Transverse colon (tissue), 4 donors: ENCODE results near the gene IFIT3. TPM values are rescaled to one million over a fixed set of nuclear protein-coding genes. Genes with fewer than 3 reads are reported as not detected.

Source experiments
- DNase-seq: peaks from one replicate; pipeline ENCODE4 v3.0.0-alpha.2; 2019
- H3K27ac ChIP-seq, 4 donors: fragments of 200-600 bp; sonication (generic); 2 replicates each; pipeline ENCODE4 v1.5.1; 2016 to 2018; ENCODE audit warnings: inconsistent platforms in 4 of 4
- H3K27me3 ChIP-seq: fragments of 200-600 bp; sonication (generic); 2 replicates; pipeline ENCODE4 v1.5.1; 2017; ENCODE audit warnings: inconsistent platforms
- H3K36me3 ChIP-seq, 4 donors: fragments of 200-600 bp; sonication (generic); 2 replicates each; pipeline ENCODE4 v1.5.1; 2017 to 2019; ENCODE audit warnings: inconsistent platforms in 4 of 4
- H3K4me1 ChIP-seq, 4 donors: fragments of 200-600 bp; sonication (generic); 2 replicates each; pipeline ENCODE4 v1.5.1; 2017 to 2020; ENCODE audit warnings: inconsistent platforms in 4 of 4
- H3K4me3 ChIP-seq, 4 donors: fragments of 200-600 bp; sonication (generic); 1 replicate in 1 of 4; 2 replicates in 3 of 4; pipeline versions ENCODE4 v1.5.1 to v1.6.1; 2017 to 2019; ENCODE audit warnings: inconsistent platforms in 4 of 4
- H3K9me3 ChIP-seq, 2 donors: fragments of 200-600 bp; sonication (generic); 2 replicates each; pipeline ENCODE4 v1.5.1; 2017 to 2019; ENCODE audit warnings: inconsistent platforms in 2 of 2
- CTCF ChIP-seq, 5 experiments: fragments of 200-600 bp in 3 of 5; fragments of 450-650 bp in 2 of 5; sonication (generic) in 3 of 5; IDR thresholded peaks; 1 replicate in 2 of 5; 2 replicates in 3 of 5; pipeline ENCODE4 v1.5.1; 2016 to 2017; ENCODE audit warnings: antibody characterized with exemption in 5 of 5, inconsistent platforms in 3 of 5, mild to moderate bottlenecking in 2 of 5, moderate library complexity in 1 of 5
- EP300 ChIP-seq: sonication (generic); formaldehyde crosslinking; IDR thresholded peaks from one replicate; pipeline ENCODE4 v1.6.1; 2017; ENCODE audit warnings: antibody characterized with exemption, low read depth
- POLR2A ChIP-seq: fragments of 450-650 bp; IDR thresholded peaks from one replicate; pipeline ENCODE4 v1.6.1; 2016; ENCODE audit warnings: antibody characterized with exemption, mild to moderate bottlenecking, moderate library complexity
- POLR2AphosphoS5 ChIP-seq, 3 donors: sonication (generic); formaldehyde crosslinking; IDR thresholded peaks; one replicate each; pipeline ENCODE4 v1.6.1; 2016; ENCODE audit warnings: antibody characterized with exemption in 3 of 3
- WGBS, 2 donors: methylation state at CpG; one replicate each; pipeline ENCODE4 v1.1.5; 2018; ENCODE audit warnings: low coverage in 1 of 2; 5-methylcytosine and 5-hydroxymethylcytosine counted together
- in situ Hi-C, 4 donors: fragments of 200-750 bp; cut with MboI; loops; one replicate each; pipeline versions ENCODE4 v1.15.0 to v1.15.1; 2017; ENCODE audit warnings: low sequenced_read_pairs in 3 of 4, low pct_ligation_motif_present in 1 of 4, low pct_unique_long_range_greater_than_20kb in 1 of 4
- intact Hi-C: fragments of 100-400 bp; cut with DNase I; formaldehyde crosslinking; loops from one replicate; pipeline ENCODE4 v1.15.1; 2023; ENCODE audit warnings: low total_unique reads
- total RNA-seq, 4 donors: library from RNA; depleted of rRNA; stranded (reverse); fragments of >200 nt; gene quantifications; one replicate each; pipeline ENCODE4 v1.1.0, GENCODE V29; 2016

IFIT3 gene
- total RNA-seq, 4 donors from 2014 or later = 0.20 to 7.8 (median 5.1) TPM; not detected in 1

DNA sequence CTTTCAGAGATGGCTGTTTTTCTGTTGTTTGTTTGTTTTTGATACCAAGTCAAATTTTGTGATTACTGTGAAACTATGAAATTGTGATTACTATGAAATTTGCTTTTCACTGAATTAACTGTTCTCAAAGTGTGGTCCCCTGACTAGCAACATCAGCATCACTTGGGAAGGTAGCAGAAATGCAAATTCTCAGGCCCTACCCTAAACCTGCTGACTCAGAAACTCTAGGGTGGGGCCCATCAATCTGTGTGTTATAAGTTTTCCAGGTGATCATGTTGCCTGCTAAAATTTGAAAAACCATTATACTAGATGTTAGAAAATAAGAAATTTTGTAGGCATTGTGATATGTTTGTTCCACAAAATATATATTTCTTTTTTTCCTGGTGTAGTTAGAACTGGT lies 51.3 kb downstream of the IFIT3 start:
- Histone ChIP-seq H3K4me1 (peaks cover 10 to 12% (median 11%) of the 10 kb centered on the region in 4 donors), H3K27me3 (no peaks in the 10 kb centered on the region), H3K9me3 (no peaks in the 10 kb centered on the region), H3K4me3 (no peak overlapping the region), H3K27ac (no peak overlapping the region), H3K36me3 (no peaks in the 10 kb centered on the region)
- intact Hi-C loops = no loop called here
- TF ChIP-seq EP300 = no peak
- DNase-seq = no peak
- in situ Hi-C loops = no loop called here

DNA sequence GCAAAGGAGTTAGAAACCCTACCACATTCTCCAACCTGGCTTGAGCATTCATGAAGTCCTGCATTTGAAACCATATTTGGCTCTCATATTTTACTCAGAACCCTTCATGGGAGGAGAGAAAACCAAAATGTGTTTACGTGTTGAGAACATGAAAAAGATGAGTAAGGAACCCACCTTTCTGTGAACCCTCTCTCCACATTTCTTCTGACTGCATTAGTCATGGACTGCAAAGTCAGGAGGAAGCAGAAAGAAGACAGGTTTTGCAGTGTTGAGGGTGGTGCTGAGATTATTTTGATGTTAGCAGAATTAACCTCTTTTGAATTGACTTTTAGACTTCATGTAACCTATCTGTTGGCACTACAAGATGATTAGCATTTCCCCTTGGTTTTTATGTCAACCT lies 55.0 kb downstream of the IFIT3 start:
- H3K4me3 ChIP-seq = no peak overlapping the region
- 73 to 96% methylated on average over 1 of the region's 1 CpG for whole genome bisulfite sequencing, 2 donors

GRCh38 chr10:89384474-89385340 lies 56.9 kb downstream of the IFIT3 start:
- 83 to 93% methylated on average over 4 of the region's 4 CpGs for WGBS, 2 donors
- H3K27me3 ChIP-seq = no peaks in the 10 kb centered on the region
- H3K9me3 ChIP-seq = no peaks in the 10 kb centered on the region
- in situ Hi-C loops = no loop called here
- no peaks in the 10 kb centered on the region for H3K36me3 ChIP-seq
- H3K4me3 ChIP-seq = no peak overlapping the region
- no peak overlapping the region for H3K27ac ChIP-seq
- DNase-seq = no peak
- no peaks in the 10 kb centered on the region for H3K4me1 ChIP-seq
- intact Hi-C loops = no loop called here
- TF ChIP-seq EP300 (no peak), POLR2A (no peak), CTCF (IDR thresholded peaks at IDR 0.05) (no peak), POLR2AphosphoS5 (IDR thresholded peaks at IDR 0.05) (no peak)

More for the DNA sequence above, 55.0 kb downstream of the IFIT3 start:
- no peaks in the 10 kb centered on the region for H3K36me3 ChIP-seq
- H3K9me3 ChIP-seq = no peaks in the 10 kb centered on the region
- H3K27ac ChIP-seq = no peak overlapping the region
- no peaks in the 10 kb centered on the region for H3K4me1 ChIP-seq
- DNase-seq = no peak
- TF ChIP-seq POLR2AphosphoS5 (IDR thresholded peaks at IDR 0.05) (no peak), POLR2A (no peak), CTCF (IDR thresholded peaks at IDR 0.05) (no peak), EP300 (no peak)
- in situ Hi-C loops = no loop called here
- no peaks in the 10 kb centered on the region for H3K27me3 ChIP-seq
- intact Hi-C loops = no loop called here

- Histone ChIP-seq H3K27me3 (no peaks in the 10 kb centered on the region), H3K27ac (no peak overlapping the region), H3K4me1 (peaks cover 5 to 22% (median 20%) of the 10 kb centered on the region in 4 donors), H3K36me3 (no peaks in the 10 kb centered on the region), H3K4me3 (no peak overlapping the region), H3K9me3 (no peaks in the 10 kb centered on the region)
- in situ Hi-C loops = no loop called here
- intact Hi-C loops = no loop called here
- DNase-seq = no peak
- no peak for TF ChIP-seq CTCF (IDR thresholded peaks at IDR 0.05)
- no peak for TF ChIP-seq POLR2AphosphoS5 (IDR thresholded peaks at IDR 0.05)
- TF ChIP-seq EP300 = no peak
- no peak for TF ChIP-seq POLR2A
- whole genome bisulfite sequencing, 2 donors = 64 to 75% methylated on average over 2 of the region's 2 CpGs
These were observed 61.0 kb downstream of the IFIT3 start for GRCh38 chr10:89388806-89389205.

- WGBS, 2 donors = 74 to 89% methylated on average over 1 of the region's 1 CpG
- no peak for DNase-seq
- no peaks in the 10 kb centered on the region for H3K27me3 ChIP-seq
- H3K9me3 ChIP-seq = no peaks in the 10 kb centered on the region
- no peak for TF ChIP-seq POLR2AphosphoS5 (IDR thresholded peaks at IDR 0.05)
- no peak for TF ChIP-seq EP300
- TF ChIP-seq CTCF (IDR thresholded peaks at IDR 0.05) = peak in 3 of 5 experiments; percentile 7 to 28 (median 16)
- TF ChIP-seq POLR2A = no peak
- no peak overlapping the region for H3K27ac ChIP-seq
- in situ Hi-C loops = no loop called here
- H3K4me1 ChIP-seq = peaks cover 8 to 27% (median 21%) of the 10 kb centered on the region in 4 donors
- intact Hi-C loops = no loop called here
- H3K36me3 ChIP-seq = no peaks in the 10 kb centered on the region
- no peak overlapping the region for H3K4me3 ChIP-seq
These were observed 61.5 kb downstream of the IFIT3 start for GRCh38 chr10:89389254-89389653.
